Measurements from ENCODE around the gene SSTR4.

SSTR4 gene

DNA sequence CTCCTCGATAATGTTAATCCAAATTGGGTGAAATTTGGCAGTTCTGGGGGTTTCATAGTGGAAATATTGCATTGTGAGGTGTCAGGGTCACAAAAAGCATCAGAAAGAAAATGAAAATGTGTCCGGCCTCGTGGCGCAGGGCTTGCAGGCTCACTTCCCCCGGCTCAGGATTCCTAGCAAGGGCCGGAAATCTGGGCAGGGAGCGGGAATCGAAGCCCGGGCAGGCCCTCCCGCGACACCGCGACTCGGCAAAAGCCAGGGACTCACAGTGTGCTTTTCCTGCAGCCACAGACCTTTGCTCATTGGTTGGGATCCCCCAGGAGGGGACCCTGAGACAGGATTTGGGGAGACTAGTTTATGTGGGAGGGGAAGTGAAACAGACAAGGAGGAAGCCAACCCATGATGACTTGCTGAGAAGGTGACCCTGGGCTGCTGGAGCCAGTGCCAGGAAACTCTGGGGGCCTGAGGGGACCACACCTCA lies 51.9 kb downstream of the SSTR4 start:
- DNase-seq (ENCODE audit: low spot score) = peak; percentile 2

- DNase-seq (ENCODE audit: low spot score) = no peak
Observed at GRCh38 chr20:23087587-23088251, 52.6 kb downstream of the SSTR4 start.

Data from CD4-positive, alpha-beta T cell treated with Interleukin-15 for 4 hours (primary cell).